HG03066 (cell line): Measurements from ENCODE around the gene HSPA4.

Experiments
- ATAC-seq: cut with Tn5 transposase; IDR thresholded peaks from one replicate; pipeline ENCODE4 v1.9.1; 2021; ENCODE audit warnings: low read depth; ENCODE audit not compliant: unreplicated experiment

Gene HSPA4

GRCh38 chr5:133088064-133088463 is 36.3 kb downstream of the HSPA4 start:
- ATAC-seq = no peak

- no peak for ATAC-seq
These were observed 39.2 kb downstream of the HSPA4 start for GRCh38 chr5:133091034-133091433.

GRCh38 chr5:133106343-133106742 is 54.5 kb downstream of the HSPA4 start:
- no peak for ATAC-seq

GRCh38 chr5:133106761-133107572 is 55.2 kb downstream of the HSPA4 start:
- ATAC-seq = no peak

- ATAC-seq = no peak
These were observed 56.7 kb downstream of the HSPA4 start for GRCh38 chr5:133108481-133108921.

GRCh38 chr5:133109655-133110483 is 58.1 kb downstream of the HSPA4 start:
- ATAC-seq = no peak

GRCh38 chr5:133110709-133111108 is 58.9 kb downstream of the HSPA4 start:
- no peak for ATAC-seq

GRCh38 chr5:133111299-133111698 is 59.5 kb downstream of the HSPA4 start:
- ATAC-seq = no peak

- no peak for ATAC-seq
These were observed 60.3 kb downstream of the HSPA4 start for GRCh38 chr5:133112026-133112660.

GRCh38 chr5:133113331-133114061 is 61.7 kb downstream of the HSPA4 start:
- ATAC-seq = no peak

- no peak for ATAC-seq
These were observed 62.5 kb downstream of the HSPA4 start for GRCh38 chr5:133114166-133114932.

- ATAC-seq = no peak
These were observed 63.1 kb downstream of the HSPA4 start for GRCh38 chr5:133114933-133115310.

- no peak for ATAC-seq
These were observed 64.8 kb downstream of the HSPA4 start for GRCh38 chr5:133116601-133117000.

GRCh38 chr5:133117166-133117911 is 65.5 kb downstream of the HSPA4 start:
- ATAC-seq = no peak

GRCh38 chr5:133117912-133118445 is 66.2 kb downstream of the HSPA4 start:
- ATAC-seq = no peak

- no peak for ATAC-seq
These were observed 66.9 kb downstream of the HSPA4 start for GRCh38 chr5:133118741-133119140.

- ATAC-seq = no peak
These were observed 67.5 kb downstream of the HSPA4 start for GRCh38 chr5:133119233-133119711.

- no peak for ATAC-seq
These were observed 68.4 kb downstream of the HSPA4 start for GRCh38 chr5:133120156-133120750.
